SU-DHL-6 (cell line): Measurements from ENCODE around the gene SAG.

ENCODE experiments used
- H2AFZ ChIP-seq: fragments of 200-600 bp; sonication (generic); 2 replicates; pipeline ENCODE4 v1.6.1; 2014; ENCODE audit warnings: low read depth, mild to moderate bottlenecking, moderate library complexity, mixed read lengths, antibody characterized with exemption, low read length; ENCODE audit not compliant: severe bottlenecking
- H3F3A ChIP-seq: fragments of 200-600 bp; shearing (Covaris generic); 2 replicates; pipeline ENCODE4 v1.6.0; 2016; ENCODE audit warnings: antibody characterized with exemption, mild to moderate bottlenecking; ENCODE audit not compliant: insufficient read depth
- H3K27ac ChIP-seq: fragments of 200-600 bp; sonication (generic); 2 replicates; pipeline ENCODE4 v1.5.1; 2016; ENCODE audit warnings: low read depth, mild to moderate bottlenecking, low read length, moderate library complexity, mixed read lengths
- H3K27me3 ChIP-seq: fragments of 200-600 bp; sonication (generic), shearing (Covaris generic); 2 replicates; pipeline ENCODE4 v1.6.0; 2014; ENCODE audit warnings: mild to moderate bottlenecking, low read length
- H3K36me3 ChIP-seq: fragments of 200-600 bp; sonication (generic); 2 replicates; pipeline ENCODE4 v1.6.1; 2014; ENCODE audit warnings: mild to moderate bottlenecking, low read length, mixed read lengths
- H3K4me2 ChIP-seq: fragments of 300-600, 200-600 bp; shearing (Covaris generic), sonication (generic); 2 replicates; pipeline ENCODE4 v1.6.0; 2014; ENCODE audit warnings: low read length, low read depth, mild to moderate bottlenecking; ENCODE audit not compliant: poor library complexity, severe bottlenecking
- H3K4me3 ChIP-seq: fragments of 200-600 bp; sonication (generic); 2 replicates; pipeline ENCODE4 v1.5.1; 2014; ENCODE audit warnings: antibody characterized with exemption, low read length, mild to moderate bottlenecking, mixed read lengths; ENCODE audit not compliant: insufficient read depth, poor library complexity, severe bottlenecking
- H3K79me2 ChIP-seq: fragments of 200-600 bp; sonication (generic); 2 replicates; pipeline ENCODE4 v1.6.1; 2014; ENCODE audit warnings: mild to moderate bottlenecking, low read length, moderate library complexity; ENCODE audit not compliant: insufficient read depth
- H3K9ac ChIP-seq: fragments of 200-600 bp; sonication (generic); 2 replicates; pipeline ENCODE4 v1.7.0; 2014; ENCODE audit warnings: mild to moderate bottlenecking, low read length
- H3K9me2 ChIP-seq: fragments of 200-600 bp; sonication (generic); replicated peaks from 2 replicates; pipeline ENCODE4 v1.6.1; 2014; ENCODE audit warnings: low read length; ENCODE audit not compliant: insufficient read depth
- H3K9me3 ChIP-seq: fragments of 200-600 bp; sonication (generic); 2 replicates; pipeline ENCODE4 v1.6.1; 2014; ENCODE audit warnings: low read length, mixed read lengths; ENCODE audit not compliant: insufficient read depth
- H4K20me1 ChIP-seq: fragments of 200-600 bp; sonication (generic); 2 replicates; pipeline ENCODE4 v1.6.1; 2014; ENCODE audit warnings: low read depth, mild to moderate bottlenecking, antibody characterized with exemption, low read length, moderate library complexity, mixed read lengths
- CTCF ChIP-seq: fragments of 200-600 bp; sonication (generic); IDR thresholded peaks from one replicate; pipeline ENCODE4 v1.5.1; 2017; ENCODE audit warnings: antibody characterized with exemption, mild to moderate bottlenecking, low read length, moderate library complexity; ENCODE audit not compliant: insufficient read depth, poor library complexity, severe bottlenecking
- EZH2phosphoT487 ChIP-seq: fragments of 200-600 bp; sonication (generic), shearing (Covaris generic); conservative IDR thresholded peaks from 2 replicates; pipeline ENCODE4 v1.6.1; 2018; ENCODE audit warnings: mild to moderate bottlenecking, antibody characterized with exemption, low read length, moderate library complexity, mixed read lengths

Gene SAG

GRCh38 chr2:233349005-233349998 lies 41.7 kb downstream of the SAG start:
- H3K27me3 ChIP-seq, result no peaks in the 10 kb centered on the region
- H3K27ac ChIP-seq, result no peak overlapping the region
- no peaks in the 10 kb centered on the region for H3F3A ChIP-seq
- no peaks in the 10 kb centered on the region for H3K9me3 ChIP-seq
- no peak overlapping the region for H3K4me3 ChIP-seq
- H3K4me2 ChIP-seq, result no peak overlapping the region
- no peak overlapping the region for H3K9ac ChIP-seq
- H3K36me3 ChIP-seq, result no peaks in the 10 kb centered on the region
- H4K20me1 ChIP-seq, result no peaks in the 10 kb centered on the region
- no peaks in the 10 kb centered on the region for H3K9me2 ChIP-seq
- H3K79me2 ChIP-seq, result no peaks in the 10 kb centered on the region
- H2AFZ ChIP-seq, result no peak overlapping the region
- TF ChIP-seq EZH2phosphoT487, result no peak
- TF ChIP-seq CTCF, result no peak

- H3K9ac ChIP-seq, result no peak overlapping the region
- H3F3A ChIP-seq, result peaks cover 3% of the 10 kb centered on the region; the same call in 1 of the 2 replicates
- H3K4me2 ChIP-seq, result no peak overlapping the region
- H2AFZ ChIP-seq, result no peak overlapping the region
- H3K27me3 ChIP-seq, result no peaks in the 10 kb centered on the region
- H3K9me3 ChIP-seq, result no peaks in the 10 kb centered on the region
- H3K27ac ChIP-seq, result no peak overlapping the region
- H3K9me2 ChIP-seq, result no peaks in the 10 kb centered on the region
- H4K20me1 ChIP-seq, result peaks cover 2% of the 10 kb centered on the region; the same call in 1 of the 2 replicates
- H3K4me3 ChIP-seq, result no peak overlapping the region
- TF ChIP-seq EZH2phosphoT487 (no peak), CTCF (no peak)
- no peaks in the 10 kb centered on the region for H3K79me2 ChIP-seq
- no peaks in the 10 kb centered on the region for H3K36me3 ChIP-seq
These were observed 43.1 kb downstream of the SAG start for GRCh38 chr2:233350708-233351107.

- Histone ChIP-seq H3K27me3 (no peaks in the 10 kb centered on the region), H4K20me1 (peaks cover 4% of the 10 kb centered on the region; the same call in 1 of the 2 replicates), H3F3A (peaks cover 7% of the 10 kb centered on the region; the same call in 1 of the 2 replicates), H3K79me2 (no peaks in the 10 kb centered on the region), H3K9ac (no peak overlapping the region), H3K27ac (no peak overlapping the region), H3K4me2 (no peak overlapping the region), H3K4me3 (no peak overlapping the region), H3K9me2 (no peaks in the 10 kb centered on the region), H2AFZ (no peak overlapping the region), H3K36me3 (no peaks in the 10 kb centered on the region), H3K9me3 (no peaks in the 10 kb centered on the region)
- no peak for TF ChIP-seq CTCF
- TF ChIP-seq EZH2phosphoT487, result no peak
These were observed 43.8 kb downstream of the SAG start for GRCh38 chr2:233351423-233351822.
